SH-SY5Y (cell line): ENCODE results near the gene SRGAP3.

Experiments
- GATA2 ChIP-seq: IDR thresholded peaks from 2 replicates; pipeline ENCODE4 v1.6.1; 2011; ENCODE audit warnings: mild to moderate bottlenecking, low read depth, low read length
- GATA3 ChIP-seq: IDR thresholded peaks from 2 replicates; pipeline ENCODE4 v1.6.1; 2011; ENCODE audit warnings: low read depth, mild to moderate bottlenecking, low read length, moderate library complexity

GRCh38 chr3:8984081-8984480, 265.4 kb downstream of the SRGAP3 start:
- TF ChIP-seq GATA3 (no peak), GATA2 (no peak)
